BLaER1 (cell line): Measurements from ENCODE around the gene PSG4.
"Not testable (repeated sequence)": the region's sequence is repeated elsewhere in the genome, so short reads cannot be mapped to it uniquely, and the experiment has no call there.

Experiments used
- H3K27ac ChIP-seq: shearing (Covaris generic); formaldehyde crosslinking; 2 replicates; pipeline ENCODE4 v1.8.1; 2022
- H3K27me3 ChIP-seq: shearing (Covaris generic); formaldehyde crosslinking; 2 replicates; pipeline ENCODE4 v1.8.1; 2022
- H3K36me3 ChIP-seq: shearing (Covaris generic); formaldehyde crosslinking; 2 replicates; pipeline ENCODE4 v1.8.1; 2022
- H3K4me1 ChIP-seq: shearing (Covaris generic); formaldehyde crosslinking; 2 replicates; pipeline ENCODE4 v1.8.1; 2022
- H3K4me2 ChIP-seq: shearing (Covaris generic); formaldehyde crosslinking; 2 replicates; pipeline ENCODE4 v1.8.1; 2022
- H3K4me3 ChIP-seq: shearing (Covaris generic); formaldehyde crosslinking; 2 replicates; pipeline ENCODE4 v1.8.1; 2022
- H3K9ac ChIP-seq: shearing (Covaris generic); formaldehyde crosslinking; 2 replicates; pipeline ENCODE4 v1.8.1; 2022
- H3K9me3 ChIP-seq: shearing (Covaris generic); formaldehyde crosslinking; 2 replicates; pipeline ENCODE4 v1.8.1; 2022
- H4K20me1 ChIP-seq: shearing (Covaris generic); formaldehyde crosslinking; 2 replicates; pipeline ENCODE4 v1.8.1; 2022
- Cebpa-rat ChIP-seq: shearing (Covaris generic); IDR thresholded peaks from 2 replicates; pipeline ENCODE4 v1.8.1; 2022

PSG4 gene

GRCh38 chr19:43224855-43225253 lies 19.4 kb upstream of the PSG4 start:
- no peaks in the 10 kb centered on the region for H4K20me1 ChIP-seq
- H3K4me3 ChIP-seq, result no peak overlapping the region
- H3K36me3 ChIP-seq, result no peaks in the 10 kb centered on the region
- H3K4me1 ChIP-seq, result no peaks in the 10 kb centered on the region
- no peaks in the 10 kb centered on the region for H3K27me3 ChIP-seq
- peaks cover 40% of the 10 kb centered on the region for H3K9me3 ChIP-seq
- H3K27ac ChIP-seq, result no peak overlapping the region
- no peak overlapping the region for H3K9ac ChIP-seq
- no peak overlapping the region for H3K4me2 ChIP-seq
- no peak for TF ChIP-seq Cebpa-rat

DNA sequence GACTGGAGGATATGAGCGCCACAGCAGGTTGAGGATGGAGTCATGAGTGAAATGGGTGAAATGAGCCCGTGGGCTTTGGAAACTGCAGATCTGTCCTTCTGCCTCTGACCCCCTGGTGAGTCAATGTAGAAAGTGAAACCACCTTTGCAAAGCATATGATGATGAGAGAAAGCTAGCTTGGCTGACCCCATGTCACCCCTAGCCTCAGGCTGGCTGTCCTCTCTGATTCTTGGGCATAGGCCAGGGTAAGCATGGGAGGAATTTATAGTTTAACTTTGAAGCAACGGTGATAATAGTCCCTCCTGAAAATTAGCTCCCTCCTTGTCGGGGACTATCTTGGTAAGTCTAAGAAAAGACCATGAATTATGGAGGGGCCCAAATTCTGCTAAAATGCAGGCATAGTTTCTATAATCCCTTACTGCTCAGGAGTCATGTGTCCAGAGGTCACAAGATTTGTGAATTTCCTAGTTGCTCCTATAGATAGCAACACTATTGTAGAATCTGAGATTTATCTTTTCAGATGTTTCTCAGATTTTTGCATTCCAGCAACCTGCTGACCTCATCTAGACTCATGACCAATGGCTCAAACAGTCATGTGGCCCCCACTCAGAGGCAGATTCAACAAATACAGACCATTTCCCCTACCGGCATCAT lies 18.9 kb upstream of the PSG4 start:
- H3K36me3 ChIP-seq, H3K4me3 ChIP-seq, H4K20me1 ChIP-seq, H3K27me3 ChIP-seq, H3K4me1 ChIP-seq, H3K27ac ChIP-seq, H3K9ac ChIP-seq, H3K4me2 ChIP-seq: not testable (repeated sequence)
- peaks cover 35% of the 10 kb centered on the region for H3K9me3 ChIP-seq

GRCh38 chr19:43221891-43222290 lies 16.5 kb upstream of the PSG4 start:
- H3K9ac ChIP-seq, H3K4me1 ChIP-seq, H3K36me3 ChIP-seq, H3K27ac ChIP-seq, H3K27me3 ChIP-seq, H4K20me1 ChIP-seq, H3K4me3 ChIP-seq, H3K4me2 ChIP-seq: not testable (repeated sequence)
- 0 out of 2 replicates have a peak, but pooled peaks cover 10% of the 10 kb centered on the region for H3K9me3 ChIP-seq

DNA sequence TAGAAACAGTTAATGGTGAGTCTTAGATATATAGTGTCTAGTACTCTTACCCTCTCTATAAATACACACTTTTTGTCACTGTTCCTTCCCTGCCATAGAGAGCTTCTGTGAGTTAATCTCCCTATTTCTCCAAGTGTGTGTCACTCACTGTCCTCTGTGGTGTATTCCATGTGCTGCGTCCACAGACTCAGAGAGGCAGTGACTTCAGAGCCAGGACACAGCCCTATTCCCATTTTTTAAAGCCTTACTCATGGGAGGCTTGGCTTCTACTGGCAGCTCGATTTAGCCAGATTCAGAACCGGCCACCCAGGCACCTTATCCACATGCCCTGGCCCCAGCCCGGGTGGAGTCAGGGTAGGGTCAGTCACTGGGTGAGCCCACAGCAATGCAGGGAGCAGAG lies 13.7 kb upstream of the PSG4 start:
- not testable (repeated sequence) for H3K27ac ChIP-seq, H4K20me1 ChIP-seq, H3K36me3 ChIP-seq, H3K4me2 ChIP-seq, H3K4me1 ChIP-seq, H3K9ac ChIP-seq, H3K27me3 ChIP-seq, H3K4me3 ChIP-seq, H3K9me3 ChIP-seq

DNA sequence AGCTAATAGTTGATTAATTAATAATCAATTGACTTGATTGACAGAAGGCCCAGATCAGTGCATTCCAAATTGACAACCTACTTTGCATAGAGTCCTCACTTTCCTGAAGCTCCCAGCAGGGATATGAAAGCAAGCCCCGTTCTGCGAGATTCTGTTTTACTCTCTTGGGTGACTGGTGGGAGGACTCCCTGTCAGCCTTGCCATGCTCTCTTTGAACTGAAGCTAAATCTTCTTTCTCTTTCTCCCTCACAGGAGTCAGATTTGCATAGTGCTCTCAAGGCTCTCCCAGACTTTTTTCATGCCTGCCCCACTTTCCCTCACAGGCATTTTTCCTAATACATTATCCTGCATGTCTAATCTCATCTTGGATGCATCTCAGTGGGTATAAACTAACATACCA lies 10.4 kb upstream of the PSG4 start:
- H3K4me3 ChIP-seq, H3K27ac ChIP-seq, H3K27me3 ChIP-seq, H3K4me1 ChIP-seq, H3K36me3 ChIP-seq, H3K9me3 ChIP-seq, H3K4me2 ChIP-seq, H4K20me1 ChIP-seq, H3K9ac ChIP-seq: not testable (repeated sequence)

DNA sequence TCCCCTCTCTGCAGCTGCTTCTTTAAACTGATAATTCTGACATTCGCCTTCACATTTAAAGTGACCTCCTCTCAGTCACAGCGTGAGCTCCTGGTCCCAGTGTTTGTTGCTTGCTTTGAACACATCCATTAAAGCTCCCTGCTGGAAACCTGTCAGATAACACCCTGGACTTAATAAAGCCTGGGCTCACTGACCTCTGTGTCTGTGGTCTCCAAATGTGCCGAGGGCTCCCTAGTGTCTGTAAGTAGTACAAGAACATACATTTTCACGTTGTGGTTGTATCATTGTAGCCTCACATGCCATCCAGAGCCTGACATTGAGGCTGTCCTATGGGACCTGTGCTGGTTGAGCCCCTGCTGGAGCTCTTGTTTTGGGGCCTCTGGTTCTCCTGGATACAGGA lies 2.6 kb upstream of the PSG4 start:
- Histone ChIP-seq H4K20me1 (no peaks in the 10 kb centered on the region), H3K27ac (no peak overlapping the region), H3K36me3 (no peaks in the 10 kb centered on the region), H3K9ac (no peak overlapping the region), H3K4me3 (no peak overlapping the region), H3K9me3 (no peaks in the 10 kb centered on the region), H3K4me2 (no peak overlapping the region), H3K4me1 (no peaks in the 10 kb centered on the region), H3K27me3 (no peaks in the 10 kb centered on the region)
- no peak for TF ChIP-seq Cebpa-rat

- not testable (repeated sequence) for H3K27ac ChIP-seq, H3K27me3 ChIP-seq, H3K9me3 ChIP-seq, H3K4me2 ChIP-seq, H4K20me1 ChIP-seq, H3K4me1 ChIP-seq, H3K36me3 ChIP-seq, H3K9ac ChIP-seq, H3K4me3 ChIP-seq
Observed at GRCh38 chr19:43207174-43207573, 1.7 kb upstream of the PSG4 start.

DNA sequence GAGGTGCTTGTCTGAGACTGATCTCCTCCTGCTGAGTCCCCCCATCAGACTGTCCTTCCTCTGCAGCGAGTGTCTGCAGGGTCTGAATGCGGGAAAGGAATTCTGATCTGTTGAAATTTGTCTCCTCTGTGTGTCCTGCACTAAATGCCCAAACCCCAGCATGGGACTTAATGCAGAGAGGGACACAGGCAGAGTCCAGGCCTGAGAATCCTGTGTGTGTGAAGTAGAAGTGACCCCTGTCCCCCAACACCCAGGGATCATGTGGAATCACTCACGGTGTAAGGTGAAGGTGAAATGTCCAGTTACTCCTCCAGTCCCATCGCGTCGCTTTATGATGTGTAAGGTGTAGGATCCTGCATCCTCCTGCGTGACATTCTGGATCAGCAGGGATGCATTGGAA lies 1.8 kb downstream of the PSG4 start:
- H3K4me2 ChIP-seq, H3K27me3 ChIP-seq: not testable (repeated sequence)

GRCh38 chr19:43201891-43202290 lies 3.5 kb downstream of the PSG4 start:
- not testable (repeated sequence) for H3K27ac ChIP-seq, H3K36me3 ChIP-seq, H3K27me3 ChIP-seq, H3K9ac ChIP-seq, H3K9me3 ChIP-seq, H3K4me2 ChIP-seq, H4K20me1 ChIP-seq, H3K4me3 ChIP-seq, H3K4me1 ChIP-seq

More for the DNA sequence above, 1.8 kb downstream of the PSG4 start:
- not testable (repeated sequence) for H3K27ac ChIP-seq, H3K4me3 ChIP-seq, H3K4me1 ChIP-seq, H3K9me3 ChIP-seq, H3K9ac ChIP-seq, H3K36me3 ChIP-seq, H4K20me1 ChIP-seq

DNA sequence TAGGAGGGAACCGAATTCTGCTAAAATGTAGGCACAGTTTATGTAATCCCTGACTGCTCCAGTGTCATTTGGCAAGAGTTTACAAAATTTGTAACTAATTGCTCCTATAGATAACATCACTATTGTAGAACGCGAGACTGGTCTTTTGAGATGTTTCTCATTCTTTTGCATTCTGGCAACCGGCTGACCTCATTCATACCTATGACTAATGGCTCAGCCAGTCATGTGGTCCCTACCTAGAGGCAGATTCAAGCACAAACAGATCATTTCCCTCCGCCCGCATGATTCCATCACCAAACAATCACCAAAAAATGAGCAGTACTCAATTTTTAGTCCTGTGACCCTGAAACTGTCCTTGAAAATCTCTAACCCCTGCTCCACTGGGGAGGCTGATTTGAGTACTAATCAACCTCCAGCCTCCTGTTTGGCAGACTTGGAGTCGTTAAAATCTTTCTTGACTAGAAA lies 4.1 kb downstream of the PSG4 start:
- not testable (repeated sequence) for H3K4me2 ChIP-seq, H3K36me3 ChIP-seq, H3K27me3 ChIP-seq, H4K20me1 ChIP-seq, H3K4me3 ChIP-seq, H3K9ac ChIP-seq, H3K27ac ChIP-seq, H3K9me3 ChIP-seq, H3K4me1 ChIP-seq

DNA sequence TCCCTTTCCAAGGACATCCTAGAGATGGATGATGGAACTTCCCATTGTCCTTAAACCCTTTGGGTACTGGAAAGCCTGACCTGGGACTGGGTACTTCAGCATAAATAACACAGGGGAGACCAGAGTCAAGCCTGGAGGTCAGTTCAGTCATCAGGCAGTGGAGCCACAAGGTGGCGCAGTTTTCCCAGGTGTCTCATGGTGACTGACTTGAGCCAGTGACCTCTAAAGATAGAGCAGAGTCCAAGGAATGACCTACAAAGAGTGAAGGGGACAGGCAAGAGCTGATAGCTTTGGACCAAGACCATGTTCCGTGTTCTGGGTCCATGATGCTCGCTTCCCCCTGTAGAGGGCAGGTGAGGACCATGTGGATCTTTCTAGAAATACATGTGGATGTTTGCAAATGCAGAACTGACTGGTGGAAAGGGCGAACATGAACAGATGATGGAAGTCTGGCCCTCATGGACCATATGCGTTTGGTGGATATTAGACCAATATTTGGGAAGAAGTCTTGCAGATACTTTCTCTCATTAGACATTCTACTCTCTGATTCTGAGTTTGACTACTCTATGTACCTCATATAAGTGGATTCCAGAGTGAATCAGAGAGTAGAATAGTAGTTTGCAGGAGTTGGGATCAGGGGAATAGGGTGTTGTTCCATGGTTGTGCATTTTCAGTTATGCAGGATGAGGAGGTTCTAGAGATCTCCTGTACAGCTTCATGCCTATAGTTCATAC lies 6.6 kb downstream of the PSG4 start:
- H3K27me3 ChIP-seq, H3K27ac ChIP-seq, H3K4me2 ChIP-seq, H4K20me1 ChIP-seq, H3K36me3 ChIP-seq, H3K4me3 ChIP-seq, H3K9ac ChIP-seq, H3K4me1 ChIP-seq, H3K9me3 ChIP-seq: not testable (repeated sequence)

GRCh38 chr19:43197666-43198397 lies 7.6 kb downstream of the PSG4 start:
- H3K27me3 ChIP-seq, H3K9me3 ChIP-seq, H3K4me2 ChIP-seq, H3K4me3 ChIP-seq, H4K20me1 ChIP-seq, H3K27ac ChIP-seq, H3K36me3 ChIP-seq, H3K9ac ChIP-seq, H3K4me1 ChIP-seq: not testable (repeated sequence)

- H3K4me1 ChIP-seq, H3K9me3 ChIP-seq, H3K36me3 ChIP-seq, H3K27me3 ChIP-seq, H4K20me1 ChIP-seq, H3K4me2 ChIP-seq, H3K4me3 ChIP-seq, H3K9ac ChIP-seq, H3K27ac ChIP-seq: not testable (repeated sequence)
Observed at GRCh38 chr19:43194397-43194796, 11.0 kb downstream of the PSG4 start.

DNA sequence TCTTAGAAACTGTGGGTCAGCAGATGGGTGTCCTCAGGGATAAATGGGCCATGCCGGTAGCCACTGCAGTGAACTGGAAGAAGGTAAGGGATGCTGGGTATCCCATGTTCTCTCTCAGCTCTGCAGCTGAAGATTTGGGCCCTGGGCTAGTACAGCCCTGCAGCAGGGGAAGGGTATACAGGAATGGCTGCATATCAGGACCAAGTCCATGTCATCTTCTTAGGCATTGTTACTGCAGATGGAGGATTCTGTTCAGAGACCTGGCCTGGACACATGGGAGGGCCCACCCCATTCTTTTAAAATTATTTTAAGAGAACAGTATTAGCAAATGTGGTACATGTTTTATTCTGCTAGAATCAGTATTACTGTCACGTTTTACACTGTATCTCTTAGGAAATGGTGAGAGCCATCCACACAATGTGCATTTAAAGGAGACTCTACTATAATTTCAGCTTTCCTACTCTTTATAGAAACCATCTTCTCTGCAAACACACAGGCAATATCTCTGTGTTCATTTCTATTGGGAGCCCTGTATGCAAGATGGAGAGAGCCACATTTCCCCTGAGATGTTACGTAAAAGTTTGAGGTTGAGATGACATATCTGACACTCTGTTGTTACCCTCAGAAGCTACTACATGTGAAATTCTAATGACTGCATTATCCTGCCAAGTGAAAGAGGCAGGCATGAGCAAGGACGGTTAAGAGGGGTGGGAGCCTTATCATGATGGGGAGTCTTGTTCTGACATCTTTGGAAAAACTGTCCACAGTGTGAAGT lies 12.9 kb downstream of the PSG4 start:
- H3K27me3 ChIP-seq, H3K4me2 ChIP-seq, H3K27ac ChIP-seq, H4K20me1 ChIP-seq, H3K36me3 ChIP-seq, H3K4me1 ChIP-seq, H3K4me3 ChIP-seq, H3K9ac ChIP-seq, H3K9me3 ChIP-seq: not testable (repeated sequence)
